PC-9 (cell line): ENCODE measurements around the gene SP6. TPM values are rescaled to one million over a fixed set of nuclear protein-coding genes. Genes with fewer than 3 reads are reported as not detected.

Source experiments
- BruUV-seq: library from RNA; stranded (reverse); fragments of 400-500 nt; replicated peaks from 2 replicates; lab custom pipeline; 2021; lab: Mats Ljungman, UMichigan
- CTCF ChIA-PET: fragments of 300-600 bp; sonication (Branson Sonifier 250); formaldehyde crosslinking; loops from one replicate; lab custom pipeline; 2022; ENCODE audit warnings: antibody characterized with exemption; lab: Charles Lee
- POLR2A ChIA-PET: fragments of 300-600 bp; sonication (Branson Sonifier 250); formaldehyde crosslinking; loops from one replicate; lab custom pipeline; 2022; ENCODE audit warnings: antibody characterized with exemption; ENCODE audit not compliant: unreplicated experiment; lab: Charles Lee
- DNase-seq, 2 experiments: peaks; one replicate each; pipeline versions ENCODE4 v3.0.0 to v3.0.0-alpha.2; 2015 to 2022; ENCODE audit warnings: mixed read lengths in 1 of 2
- H2AFZ ChIP-seq: fragments of 200-600 bp; sonication (generic); 2 replicates; pipeline ENCODE4 v1.8.1; 2017; ENCODE audit warnings: antibody characterized with exemption
- H3F3A ChIP-seq: fragments of 200-600 bp; sonication (generic); 2 replicates; pipeline ENCODE4 v1.8.1; 2017; ENCODE audit warnings: antibody characterized with exemption, mild to moderate bottlenecking, low read depth; ENCODE audit not compliant: insufficient read depth
- H3K27ac ChIP-seq: fragments of 200-600 bp; sonication (generic); 2 replicates; pipeline ENCODE4 v1.6.1; 2016; ENCODE audit warnings: mixed run types
- H3K27me3 ChIP-seq: fragments of 200-600 bp; sonication (generic); 2 replicates; pipeline ENCODE4 v1.6.1; 2016; ENCODE audit warnings: low read depth, mixed run types; ENCODE audit not compliant: insufficient read depth
- H3K36me3 ChIP-seq: fragments of 200-600 bp; sonication (generic); 2 replicates; pipeline ENCODE4 v1.6.1; 2016; ENCODE audit warnings: low read depth, mixed run types
- H3K4me1 ChIP-seq: fragments of 200-600 bp; sonication (generic); replicated peaks from 2 replicates; pipeline ENCODE4 v1.6.1; 2016; ENCODE audit warnings: mixed run types; ENCODE audit not compliant: insufficient read depth
- H3K4me2 ChIP-seq: fragments of 200-600 bp; sonication (generic); 2 replicates; pipeline ENCODE4 v1.6.1; 2017; ENCODE audit warnings: mixed run types
- H3K4me3 ChIP-seq: fragments of 200-600 bp; sonication (generic); 2 replicates; pipeline ENCODE4 v1.6.1; 2016; ENCODE audit warnings: mixed run types
- H3K79me2 ChIP-seq: fragments of 200-600 bp; sonication (generic); 2 replicates; pipeline ENCODE4 v1.6.1; 2017; ENCODE audit warnings: low read depth, mixed run types
- H3K9me2 ChIP-seq: fragments of 200-600 bp; sonication (generic); 2 replicates; pipeline ENCODE4 v1.8.1; 2017; ENCODE audit warnings: mild to moderate bottlenecking; ENCODE audit not compliant: insufficient read depth
- H3K9me3 ChIP-seq: fragments of 200-600 bp; sonication (generic); 2 replicates; pipeline ENCODE4 v1.8.1; 2016; ENCODE audit warnings: low read depth; ENCODE audit not compliant: insufficient read depth
- H4K20me1 ChIP-seq: fragments of 200-600 bp; sonication (generic); 2 replicates; pipeline ENCODE4 v1.8.1; 2017; ENCODE audit not compliant: insufficient read depth
- CTCF ChIP-seq: fragments of 200-600 bp; sonication (generic); conservative IDR thresholded peaks from 2 replicates; pipeline ENCODE4 v1.6.1; 2017; ENCODE audit warnings: mixed run types, antibody characterized with exemption, mild to moderate bottlenecking, moderate library complexity
- EZH2 ChIP-seq: fragments of 200-600 bp; sonication (generic); IDR thresholded peaks from 2 replicates; pipeline ENCODE4 v1.8.0; 2017; ENCODE audit warnings: antibody characterized with exemption, low read depth
- intact Hi-C: fragments of 100-400 bp; cut with micrococcal nuclease; formaldehyde crosslinking; loops from one replicate; pipeline ENCODE4 v1.10.0; 2022; ENCODE audit not compliant: unreplicated experiment
- total RNA-seq: library from RNA; stranded (reverse); gene quantifications from 2 replicates; pipeline ENCODE4 v1.2.3, GENCODE V29; 2021

SP6 gene
- total RNA-seq, 1 experiment from 2014 or later: 13.3 TPM

DNA sequence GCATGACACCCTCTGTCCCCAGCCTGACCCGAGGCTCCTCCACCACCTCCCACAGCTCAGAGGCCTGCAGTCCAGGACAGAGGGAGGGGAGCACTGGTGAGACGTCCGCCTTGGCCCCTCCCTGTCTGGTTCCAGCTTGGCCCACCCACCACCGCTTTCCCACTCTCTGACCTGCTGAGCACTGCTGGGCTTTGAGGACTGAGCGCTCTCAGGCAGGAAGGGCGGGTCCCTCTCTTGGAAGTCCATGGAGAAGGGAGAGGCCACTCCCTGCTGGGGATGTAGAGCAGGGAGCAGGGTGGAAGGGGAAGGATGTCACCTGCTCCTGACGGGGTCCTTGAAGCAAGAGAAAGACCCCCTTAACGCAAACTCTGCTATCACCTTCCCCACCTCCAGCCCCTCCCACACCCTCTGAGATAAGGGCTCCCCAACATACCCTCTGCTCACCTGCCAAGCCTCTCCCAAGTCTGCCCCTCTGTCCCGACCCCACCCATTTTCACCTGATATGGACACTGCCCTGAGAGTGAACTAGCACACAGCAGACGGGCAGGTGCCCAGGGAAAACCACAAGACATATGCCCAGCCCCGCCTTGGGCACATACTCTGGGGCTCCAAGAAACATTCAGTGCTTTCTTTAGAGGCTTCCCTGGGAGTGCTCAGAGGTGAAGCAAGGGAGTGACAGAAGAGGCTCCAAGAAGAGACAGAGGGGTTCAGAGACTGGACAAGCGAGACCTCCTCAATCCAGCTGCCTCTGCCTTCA lies 30.8 kb downstream of the SP6 start:
- TF ChIP-seq EZH2: no peak
- TF ChIP-seq CTCF: no peak
- Histone ChIP-seq H3K27me3 (no peaks in the 10 kb centered on the region), H3K27ac (peak overlapping the region; percentile 79), H3K4me1 (peaks cover 30% of the 10 kb centered on the region), H3K36me3 (peaks cover 29% of the 10 kb centered on the region), H3F3A (peaks cover 38% of the 10 kb centered on the region), H4K20me1 (no peaks in the 10 kb centered on the region), H3K9me2 (no peaks in the 10 kb centered on the region), H3K4me2 (peak overlapping the region; percentile 91), H3K79me2 (peaks cover 24% of the 10 kb centered on the region), H3K9me3 (no peaks in the 10 kb centered on the region), H3K4me3 (peak overlapping the region; percentile 90), H2AFZ (no peak overlapping the region)
- ChIA-PET POLR2A (interaction anchor here (0.6 to 1.1 kb wide), 5 partner anchors 9 to 614 kb away, joined by 3 to 15 read pairs (median 3); partner anchors contain the start of genes LRRC46 and MRPL10), CTCF (no interaction called here)
- intact Hi-C loops: loop anchor here (1.0 to 2.0 kb wide), 2 partner anchors 10 to 25 kb away; no protein-coding TSS in a partner anchor
- BruUV-seq: no TSS peak
- peak; percentile 87 to 88 for DNase-seq

DNA sequence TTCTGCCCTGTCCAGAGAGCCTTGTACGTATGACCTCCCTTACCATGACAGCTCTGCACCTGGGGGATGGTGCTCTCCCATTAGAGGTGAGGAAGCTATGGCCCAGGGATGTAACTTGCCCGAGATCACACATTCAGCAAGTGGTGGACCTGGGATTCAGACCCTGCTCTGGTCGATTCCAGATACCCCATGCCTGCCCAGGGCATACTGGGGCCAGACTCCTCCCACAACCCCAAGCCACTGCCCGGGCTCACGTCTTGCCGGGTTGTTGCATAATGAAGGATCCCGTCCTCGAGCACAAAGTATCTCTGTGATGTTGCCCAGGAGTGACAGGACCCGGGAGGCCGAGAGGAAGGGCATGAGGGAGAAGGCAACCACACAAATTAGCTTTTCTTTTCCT lies 31.5 kb downstream of the SP6 start:
- H3F3A ChIP-seq: peaks cover 38% of the 10 kb centered on the region
- H3K27me3 ChIP-seq: no peaks in the 10 kb centered on the region
- ChIA-PET POLR2A (interaction anchor here (0.6 to 1.1 kb wide), 3 partner anchors 12 to 614 kb away, joined by 3 read pairs; partner anchors contain the start of genes LRRC46 and MRPL10), CTCF (no interaction called here)
- intact Hi-C loops: no loop called here
- H3K9me3 ChIP-seq: no peaks in the 10 kb centered on the region
- peak overlapping the region; percentile 79 for H3K27ac ChIP-seq
- no peaks in the 10 kb centered on the region for H3K9me2 ChIP-seq
- peaks cover 27% of the 10 kb centered on the region for H3K36me3 ChIP-seq
- TF ChIP-seq CTCF (no peak), EZH2 (no peak)
- H3K4me2 ChIP-seq: peak overlapping the region; percentile 91
- peaks cover 24% of the 10 kb centered on the region for H3K79me2 ChIP-seq
- H3K4me1 ChIP-seq: peaks cover 30% of the 10 kb centered on the region
- no peak overlapping the region for H2AFZ ChIP-seq
- no peak overlapping the region for H3K4me3 ChIP-seq
- no peaks in the 10 kb centered on the region for H4K20me1 ChIP-seq
- no peak for DNase-seq
- TSS peak; percentile 4 for BruUV-seq

- no peaks in the 10 kb centered on the region for H3K9me2 ChIP-seq
- peaks cover 30% of the 10 kb centered on the region for H3K4me1 ChIP-seq
- no peak for DNase-seq
- H3K9me3 ChIP-seq: no peaks in the 10 kb centered on the region
- CTCF ChIA-PET: no interaction called here
- peaks cover 29% of the 10 kb centered on the region for H3F3A ChIP-seq
- H2AFZ ChIP-seq: no peak overlapping the region
- H3K4me2 ChIP-seq: no peak overlapping the region
- H3K4me3 ChIP-seq: no peak overlapping the region
- no TSS peak for BruUV-seq
- POLR2A ChIA-PET: no interaction called here
- H3K36me3 ChIP-seq: peaks cover 30% of the 10 kb centered on the region
- no peak for TF ChIP-seq CTCF
- no peak for TF ChIP-seq EZH2
- intact Hi-C loops: no loop called here
- no peaks in the 10 kb centered on the region for H3K27me3 ChIP-seq
- no peaks in the 10 kb centered on the region for H4K20me1 ChIP-seq
- H3K27ac ChIP-seq: no peak overlapping the region
- H3K79me2 ChIP-seq: peaks cover 24% of the 10 kb centered on the region
Measured at GRCh38 chr17:47818002-47818695, 32.8 kb downstream of the SP6 start.
